Stimulated activated naive CD8-positive, alpha-beta T cell treated with anti-CD3 and anti-CD28 coated beads, Interleukin-15, Interleukin-2, amounts not matched to agents 100 ng/mL and 50 ng/mL, for 24 hours (primary cell): ENCODE results near the gene EAF2.

Source experiments
- H3K27ac Mint-ChIP-seq: one replicate; pipeline ENCODE4 v1.8.0; 2021; ENCODE audit warnings: mild to moderate bottlenecking, mixed read lengths
- H3K27me3 Mint-ChIP-seq: one replicate; pipeline ENCODE4 v1.8.0; 2021; ENCODE audit warnings: mixed read lengths
- H3K36me3 Mint-ChIP-seq: one replicate; pipeline ENCODE4 v1.8.0; 2021; ENCODE audit warnings: low read depth, mixed read lengths
- H3K4me1 Mint-ChIP-seq: one replicate; pipeline ENCODE4 v1.8.0; 2021; ENCODE audit warnings: low read depth, mixed read lengths
- H3K4me3 Mint-ChIP-seq: one replicate; pipeline ENCODE4 v1.8.0; 2021; ENCODE audit warnings: mild to moderate bottlenecking, mixed read lengths
- H3K9me3 Mint-ChIP-seq: one replicate; pipeline ENCODE4 v1.8.0; 2021; ENCODE audit warnings: mixed read lengths

The EAF2 gene

DNA sequence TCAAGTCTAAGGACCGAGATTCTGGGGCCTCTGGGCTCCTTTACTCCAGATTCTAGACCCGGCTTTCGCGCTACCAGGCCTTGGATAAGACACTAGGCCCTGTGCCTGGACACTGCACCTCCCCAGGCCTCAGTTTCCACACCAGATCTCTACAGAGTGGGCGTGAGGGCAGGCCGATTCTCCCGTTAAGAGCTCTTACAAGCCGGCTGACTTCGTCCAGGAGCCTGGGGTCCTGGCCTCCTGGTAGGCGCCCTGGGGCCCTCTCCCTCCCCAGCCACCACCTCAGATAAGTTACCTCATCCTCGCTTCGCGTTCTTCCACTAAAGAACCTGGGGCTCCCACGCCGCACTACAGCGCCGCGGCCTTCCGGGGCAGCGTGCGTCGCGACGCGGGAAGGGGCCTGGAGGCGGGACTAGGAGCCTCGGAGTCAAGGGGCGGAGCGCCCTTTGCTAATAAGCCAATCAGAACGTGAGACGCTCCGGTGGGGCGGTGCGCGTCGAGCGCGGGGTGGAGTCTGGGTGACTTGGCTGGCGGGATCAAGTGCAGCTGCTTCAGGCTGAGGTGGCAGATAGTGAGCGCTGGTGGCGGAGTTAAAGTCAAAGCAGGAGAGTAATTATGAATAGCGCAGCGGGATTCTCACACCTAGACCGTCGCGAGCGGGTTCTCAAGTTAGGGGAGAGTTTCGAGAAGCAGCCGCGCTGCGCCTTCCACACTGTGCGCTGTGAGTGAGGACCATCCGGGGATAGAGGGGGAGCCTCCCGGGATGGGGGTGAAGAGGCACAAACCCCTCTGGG is at the start of gene EAF2, which contains the start of gene IQCB1:
Gene EAF2 (plus strand): TSS at position 539 of the 794 bp plus-strand sequence. CDS start 77 bp downstream, at position 616.
Gene IQCB1 (minus strand): TSS at position 390 of the 794 bp plus-strand sequence. CDS start 6,100 bp downstream, outside the sequence.
- no peaks in the 10 kb centered on the region for H3K9me3 Mint-ChIP-seq
- no peaks in the 10 kb centered on the region for H3K27me3 Mint-ChIP-seq
- H3K27ac Mint-ChIP-seq, result peak within 1 kb of the TSS; percentile 94
- H3K4me1 Mint-ChIP-seq, result peaks cover 58% of the 10 kb centered on the region
- H3K36me3 Mint-ChIP-seq, result peaks cover 46% of the 10 kb centered on the region
- H3K4me3 Mint-ChIP-seq, result peak within 1 kb of the TSS; percentile 96

GRCh38 chr3:121786485-121786884 is 48.5 kb upstream of the EAF2 start:
- H3K9me3 Mint-ChIP-seq, result no peaks in the 10 kb centered on the region
- H3K4me1 Mint-ChIP-seq, result no peaks in the 10 kb centered on the region
- peaks cover 83% of the 10 kb centered on the region for H3K36me3 Mint-ChIP-seq
- no peak overlapping the region for H3K27ac Mint-ChIP-seq
- no peak overlapping the region for H3K4me3 Mint-ChIP-seq
- no peaks in the 10 kb centered on the region for H3K27me3 Mint-ChIP-seq

DNA sequence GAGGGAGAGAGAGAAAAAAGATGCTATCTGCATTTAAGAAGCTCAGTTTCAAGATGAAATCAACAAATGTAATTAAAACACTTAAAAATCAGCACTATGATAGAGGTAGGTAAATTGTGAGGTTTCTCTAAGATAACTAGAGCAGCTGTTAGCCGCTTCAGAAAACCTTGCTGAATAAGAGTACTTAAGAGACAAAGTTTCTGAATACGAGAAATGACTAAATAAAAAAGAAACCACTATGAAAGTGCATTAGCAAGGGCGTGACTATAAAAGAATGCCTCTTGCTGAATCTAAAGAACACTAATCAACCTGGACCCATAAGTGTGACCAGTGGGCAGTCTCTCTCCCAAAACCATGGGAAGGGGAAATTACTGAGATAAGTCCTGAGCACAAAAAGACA is 41.9 kb upstream of the EAF2 start:
- peaks cover 72% of the 10 kb centered on the region for H3K36me3 Mint-ChIP-seq
- peak overlapping the region; percentile 26 for H3K4me3 Mint-ChIP-seq
- no peaks in the 10 kb centered on the region for H3K9me3 Mint-ChIP-seq
- H3K27me3 Mint-ChIP-seq, result no peaks in the 10 kb centered on the region
- H3K27ac Mint-ChIP-seq, result peak overlapping the region; percentile 63
- peaks cover 22% of the 10 kb centered on the region for H3K4me1 Mint-ChIP-seq

GRCh38 chr3:121794264-121794983 is 40.6 kb upstream of the EAF2 start:
- H3K9me3 Mint-ChIP-seq, result no peaks in the 10 kb centered on the region
- no peak overlapping the region for H3K4me3 Mint-ChIP-seq
- H3K36me3 Mint-ChIP-seq, result peaks cover 68% of the 10 kb centered on the region
- H3K27ac Mint-ChIP-seq, result no peak overlapping the region
- H3K27me3 Mint-ChIP-seq, result no peaks in the 10 kb centered on the region
- peaks cover 22% of the 10 kb centered on the region for H3K4me1 Mint-ChIP-seq

DNA sequence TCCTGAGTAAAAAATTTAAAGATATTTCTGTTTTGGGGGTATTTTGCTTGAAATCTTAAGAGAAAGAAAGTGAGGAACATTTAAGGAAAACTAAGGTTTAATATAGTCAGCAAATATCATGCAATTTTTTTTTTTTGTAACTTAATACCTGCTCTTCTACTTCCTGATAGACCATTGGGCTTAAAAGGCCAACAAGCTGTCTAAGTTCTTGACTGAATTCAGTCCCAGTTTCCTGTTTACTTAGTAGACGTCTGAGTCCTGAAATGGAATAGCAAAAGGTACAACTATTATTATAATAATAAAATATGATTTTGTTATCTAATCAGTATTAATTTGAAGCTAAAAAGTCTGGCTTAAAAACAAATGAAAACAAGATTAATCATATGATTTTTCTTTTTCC is 38.0 kb upstream of the EAF2 start:
- no peaks in the 10 kb centered on the region for H3K27me3 Mint-ChIP-seq
- H3K36me3 Mint-ChIP-seq, result peaks cover 71% of the 10 kb centered on the region
- H3K4me1 Mint-ChIP-seq, result peaks cover 34% of the 10 kb centered on the region
- H3K4me3 Mint-ChIP-seq, result no peak overlapping the region
- no peaks in the 10 kb centered on the region for H3K9me3 Mint-ChIP-seq
- H3K27ac Mint-ChIP-seq, result no peak overlapping the region

GRCh38 chr3:121800906-121801305 is 34.1 kb upstream of the EAF2 start:
- Mint-ChIP-seq H3K9me3 (no peaks in the 10 kb centered on the region), H3K36me3 (peaks cover 75% of the 10 kb centered on the region), H3K4me3 (no peak overlapping the region), H3K4me1 (peaks cover 36% of the 10 kb centered on the region), H3K27ac (peak overlapping the region; percentile 53), H3K27me3 (no peaks in the 10 kb centered on the region)

DNA sequence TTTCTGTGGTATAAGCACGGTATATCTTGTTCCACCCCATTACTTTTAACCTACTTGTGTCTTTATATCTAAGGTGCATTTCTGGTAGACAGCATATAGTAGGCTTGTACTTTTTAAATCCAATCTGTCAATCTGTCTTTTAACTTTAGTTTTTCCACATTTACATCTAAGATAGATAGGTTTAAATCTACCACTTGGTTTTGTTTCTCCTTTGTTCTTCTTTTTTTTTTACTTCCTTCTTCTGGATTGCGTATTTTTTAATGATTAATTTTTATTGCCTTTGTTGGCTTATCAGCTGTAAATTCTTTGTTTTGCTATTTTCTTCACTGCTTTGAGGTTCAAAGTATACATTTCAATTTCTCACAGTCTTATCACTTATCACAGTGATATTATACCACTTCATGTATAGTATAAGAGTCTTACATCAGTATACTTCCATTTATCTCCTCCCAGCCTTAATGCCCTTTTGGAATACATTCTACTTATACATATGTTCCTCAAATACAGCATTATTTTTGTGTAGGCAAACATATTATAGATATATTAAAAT is 31.2 kb upstream of the EAF2 start:
- no peaks in the 10 kb centered on the region for H3K27me3 Mint-ChIP-seq
- no peaks in the 10 kb centered on the region for H3K9me3 Mint-ChIP-seq
- no peak overlapping the region for H3K4me3 Mint-ChIP-seq
- no peak overlapping the region for H3K27ac Mint-ChIP-seq
- peaks cover 39% of the 10 kb centered on the region for H3K4me1 Mint-ChIP-seq
- peaks cover 72% of the 10 kb centered on the region for H3K36me3 Mint-ChIP-seq

- Mint-ChIP-seq H3K9me3 (no peaks in the 10 kb centered on the region), H3K4me3 (no peak overlapping the region), H3K36me3 (peaks cover 71% of the 10 kb centered on the region), H3K4me1 (peaks cover 41% of the 10 kb centered on the region), H3K27ac (no peak overlapping the region), H3K27me3 (no peaks in the 10 kb centered on the region)
These were observed 25.8 kb upstream of the EAF2 start for GRCh38 chr3:121809249-121809648.

- H3K4me3 Mint-ChIP-seq, result no peak overlapping the region
- H3K36me3 Mint-ChIP-seq, result peaks cover 82% of the 10 kb centered on the region
- H3K9me3 Mint-ChIP-seq, result peaks cover 7% of the 10 kb centered on the region
- H3K27me3 Mint-ChIP-seq, result no peaks in the 10 kb centered on the region
- no peak overlapping the region for H3K27ac Mint-ChIP-seq
- H3K4me1 Mint-ChIP-seq, result peaks cover 72% of the 10 kb centered on the region
These were observed 17.3 kb upstream of the EAF2 start for GRCh38 chr3:121817753-121818152.

DNA sequence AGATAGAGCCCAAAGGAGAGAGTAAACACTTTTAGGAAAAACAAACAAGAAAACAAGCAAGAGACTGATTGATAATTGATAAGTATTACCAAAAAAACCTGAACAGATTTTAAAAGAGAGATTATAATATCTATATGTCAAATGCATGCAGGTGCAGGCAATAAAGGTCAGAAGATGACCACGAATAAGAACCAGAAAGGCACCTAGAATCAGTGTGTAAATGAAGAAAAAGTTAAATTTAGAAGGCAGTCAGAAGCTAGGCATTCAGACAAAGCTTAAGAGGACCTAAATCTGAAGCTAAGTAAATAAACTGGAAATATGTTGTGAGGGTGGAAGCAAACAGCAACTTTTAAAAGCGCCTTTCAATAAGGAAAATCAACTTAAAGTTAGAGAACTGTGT is 16.4 kb upstream of the EAF2 start:
- Mint-ChIP-seq H3K4me3 (no peak overlapping the region), H3K4me1 (peaks cover 72% of the 10 kb centered on the region), H3K27me3 (no peaks in the 10 kb centered on the region), H3K27ac (no peak overlapping the region), H3K9me3 (peaks cover 14% of the 10 kb centered on the region), H3K36me3 (peaks cover 84% of the 10 kb centered on the region)

DNA sequence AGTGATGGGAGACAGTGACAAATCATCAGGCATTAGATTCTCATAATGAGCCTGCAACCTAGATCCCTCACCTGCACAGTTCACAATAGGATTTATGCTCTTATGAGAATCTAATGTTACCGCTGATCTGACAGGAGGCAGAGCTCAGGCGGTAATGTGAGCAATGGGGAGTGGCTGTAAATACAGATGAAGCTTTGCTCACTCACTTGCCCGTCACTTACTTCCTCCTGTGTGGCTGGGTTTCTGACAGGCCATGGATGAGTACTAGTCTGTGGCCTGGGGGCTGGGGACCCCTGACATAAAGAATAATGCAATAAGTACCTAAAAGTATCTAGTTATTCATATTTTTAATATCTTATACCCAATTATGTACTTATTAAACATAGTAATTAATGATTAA is 15.8 kb upstream of the EAF2 start:
- H3K27ac Mint-ChIP-seq, result no peak overlapping the region
- H3K4me3 Mint-ChIP-seq, result no peak overlapping the region
- H3K9me3 Mint-ChIP-seq, result peaks cover 14% of the 10 kb centered on the region
- H3K36me3 Mint-ChIP-seq, result peaks cover 84% of the 10 kb centered on the region
- H3K4me1 Mint-ChIP-seq, result peaks cover 65% of the 10 kb centered on the region
- no peaks in the 10 kb centered on the region for H3K27me3 Mint-ChIP-seq

- Mint-ChIP-seq H3K36me3 (peaks cover 83% of the 10 kb centered on the region), H3K4me1 (peaks cover 45% of the 10 kb centered on the region), H3K27me3 (no peaks in the 10 kb centered on the region), H3K27ac (no peak overlapping the region), H3K9me3 (peaks cover 9% of the 10 kb centered on the region), H3K4me3 (no peak overlapping the region)
These were observed 13.4 kb upstream of the EAF2 start for GRCh38 chr3:121821421-121822199.

- no peaks in the 10 kb centered on the region for H3K27me3 Mint-ChIP-seq
- no peak overlapping the region for H3K4me3 Mint-ChIP-seq
- peaks cover 35% of the 10 kb centered on the region for H3K4me1 Mint-ChIP-seq
- no peak overlapping the region for H3K27ac Mint-ChIP-seq
- H3K36me3 Mint-ChIP-seq, result peaks cover 85% of the 10 kb centered on the region
- H3K9me3 Mint-ChIP-seq, result peaks cover 9% of the 10 kb centered on the region
These were observed 12.0 kb upstream of the EAF2 start for GRCh38 chr3:121822973-121823372.

DNA sequence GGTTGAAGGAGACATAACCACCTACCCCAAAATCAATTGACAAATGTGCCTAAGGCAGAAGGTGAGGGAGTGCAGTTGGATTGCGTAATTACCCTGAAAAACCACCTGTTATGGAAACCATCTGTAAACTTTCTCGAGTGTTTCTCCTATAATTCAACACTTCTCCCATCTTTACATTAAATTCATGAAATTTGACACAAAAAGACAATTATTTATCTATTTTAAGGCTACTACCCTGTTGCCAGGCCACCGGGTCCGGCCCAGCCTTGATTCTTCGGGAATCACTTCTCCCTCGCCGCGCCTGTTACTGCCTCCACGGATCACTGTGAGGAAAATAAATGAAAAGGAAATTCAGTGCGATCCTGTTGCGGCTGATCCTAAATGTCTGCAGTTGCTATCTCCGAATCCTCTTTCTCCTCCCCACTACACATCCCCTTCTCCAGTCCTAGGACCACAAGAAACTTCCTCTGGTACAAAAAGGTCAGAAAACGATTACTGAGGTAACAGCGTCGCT is 795 bp upstream of the EAF2 start:
- Mint-ChIP-seq H3K9me3 (no peaks in the 10 kb centered on the region), H3K4me3 (peak overlapping the region; percentile 96), H3K27ac (peak overlapping the region; percentile 94), H3K4me1 (peaks cover 63% of the 10 kb centered on the region), H3K36me3 (peaks cover 51% of the 10 kb centered on the region), H3K27me3 (no peaks in the 10 kb centered on the region)
